ENCODE results near the gene ZNF227. TPM values are rescaled to one million over a fixed set of nuclear protein-coding genes. Genes with fewer than 3 reads are reported as not detected.

Gene ZNF227
- polyA plus RNA-seq, 1 donor (not counting 4 experiments of a cell fraction or from before 2014, with no cell fraction given), result 7.7 TPM

DNA sequence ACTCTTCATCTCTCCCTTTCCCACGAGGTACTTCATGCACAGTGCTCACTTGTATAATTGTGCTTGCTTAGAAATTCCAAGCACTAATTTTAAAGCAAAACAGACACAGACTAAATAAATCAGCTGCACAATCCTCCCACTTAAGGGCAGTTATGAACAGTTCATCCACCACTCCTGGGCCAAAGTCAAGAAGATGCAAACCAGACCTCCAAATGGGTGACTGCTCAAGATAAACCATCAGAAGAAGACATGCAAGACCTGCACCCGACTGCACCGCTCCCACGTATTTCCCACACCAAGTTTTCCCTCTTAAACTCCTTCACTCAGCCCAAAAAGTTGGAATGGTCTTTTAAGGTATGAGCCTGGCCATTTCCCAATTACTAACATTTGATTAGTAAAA lies 72.6 kb downstream of the ZNF227 start:
- FAIRE-seq, result no peak

More for the DNA sequence above, 72.6 kb downstream of the ZNF227 start:
- Histone ChIP-seq H3K36me3 (ENCODE audit: control insufficient read depth in 2 of 2, extremely low read depth in 1 of 2, insufficient read depth in 2 of 2, low read length in 2 of 2) (peaks cover 9 to 13% of the 10 kb centered on the region in 2 experiments), H4K20me1 (ENCODE audit: control insufficient read depth, extremely low read depth, insufficient read depth, low read length) (no peaks in the 10 kb centered on the region), H3K4me3 (ENCODE audit: control insufficient read depth in 2 of 3, extremely low read depth in 1 of 3, insufficient read depth in 2 of 3, low read depth in 1 of 3, low read length in 3 of 3) (no peak overlapping the region), H3K4me2 (ENCODE audit: control insufficient read depth, extremely low read depth, insufficient read depth, low read depth, low read length) (no peak overlapping the region), H2AFZ (ENCODE audit: control insufficient read depth, low read length) (no peak overlapping the region), H3K79me2 (ENCODE audit: control insufficient read depth, insufficient read depth, low read length) (no peaks in the 10 kb centered on the region), H3K27ac (ENCODE audit: control insufficient read depth, insufficient read depth, low read length) (no peak overlapping the region), H3K4me1 (ENCODE audit: control insufficient read depth, extremely low read depth, insufficient read depth, low read length) (peaks cover 17% of the 10 kb centered on the region), H3K9me1 (ENCODE audit: control insufficient read depth, extremely low read depth, insufficient read depth, low read length) (no peaks in the 10 kb centered on the region), H3K27me3 (ENCODE audit: control insufficient read depth, extremely low read depth, insufficient read depth, low read length) (no peaks in the 10 kb centered on the region), H3K9ac (ENCODE audit: control insufficient read depth, extremely low read depth, insufficient read depth, low read length) (no peak overlapping the region), H3K9me3 (ENCODE audit: control insufficient read depth, low read depth, low read length) (no peaks in the 10 kb centered on the region)
- no peak for DNase-seq (ENCODE audit: low read depth, low spot score)
- dilution Hi-C loops (cut with MboI; ENCODE audit: extremely low pct_ligation_motif_present, low sequenced_read_pairs), result no loop called here
- no peak for TF ChIP-seq EZH2 (IDR thresholded peaks at IDR 0.05; ENCODE audit: low read length)
- TF ChIP-seq, protein P1, sequence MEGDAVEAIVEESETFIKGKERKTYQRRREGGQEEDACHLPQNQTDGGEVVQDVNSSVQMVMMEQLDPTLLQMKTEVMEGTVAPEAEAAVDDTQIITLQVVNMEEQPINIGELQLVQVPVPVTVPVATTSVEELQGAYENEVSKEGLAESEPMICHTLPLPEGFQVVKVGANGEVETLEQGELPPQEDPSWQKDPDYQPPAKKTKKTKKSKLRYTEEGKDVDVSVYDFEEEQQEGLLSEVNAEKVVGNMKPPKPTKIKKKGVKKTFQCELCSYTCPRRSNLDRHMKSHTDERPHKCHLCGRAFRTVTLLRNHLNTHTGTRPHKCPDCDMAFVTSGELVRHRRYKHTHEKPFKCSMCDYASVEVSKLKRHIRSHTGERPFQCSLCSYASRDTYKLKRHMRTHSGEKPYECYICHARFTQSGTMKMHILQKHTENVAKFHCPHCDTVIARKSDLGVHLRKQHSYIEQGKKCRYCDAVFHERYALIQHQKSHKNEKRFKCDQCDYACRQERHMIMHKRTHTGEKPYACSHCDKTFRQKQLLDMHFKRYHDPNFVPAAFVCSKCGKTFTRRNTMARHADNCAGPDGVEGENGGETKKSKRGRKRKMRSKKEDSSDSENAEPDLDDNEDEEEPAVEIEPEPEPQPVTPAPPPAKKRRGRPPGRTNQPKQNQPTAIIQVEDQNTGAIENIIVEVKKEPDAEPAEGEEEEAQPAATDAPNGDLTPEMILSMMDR (optimal IDR thresholded peaks at IDR 0.05 in 1 of 3, IDR thresholded peaks at IDR 0.05 in 1 of 3, conservative IDR thresholded peaks at IDR 0.05 in 1 of 3; ENCODE audit: extremely low read depth in 1 of 3, insufficient read depth in 2 of 3, low read length in 3 of 3), result no peak

Other genes starting within 250 kb of the ZNF227 start
- 5.0 to 7.0 TPM (median 6.2 TPM) in 3 replicates for gene ZNF155, start 228.3 kb upstream of the ZNF227 start, polyA plus RNA-seq
- 1.5 to 2.9 TPM (median 2.4 TPM) in 3 replicates for gene ZNF230, start 209.6 kb upstream of the ZNF227 start, polyA plus RNA-seq
- gene ZNF222, start 187.2 kb upstream of the ZNF227 start, polyA plus RNA-seq, result 2.5 to 3.2 TPM (median 2.7 TPM) in 3 replicates
- gene ZNF223, start 160.5 kb upstream of the ZNF227 start, polyA plus RNA-seq, result 3.7 to 4.2 TPM (median 4.0 TPM) in 3 replicates
- 2.1 to 3.0 TPM (median 2.6 TPM) in 3 replicates for gene ZNF284, start 140.4 kb upstream of the ZNF227 start, polyA plus RNA-seq
- 9.8 to 17.5 TPM (median 16.5 TPM) in 3 replicates for gene ZNF224, start 118.2 kb upstream of the ZNF227 start, polyA plus RNA-seq
- gene ZNF225, start 99.1 kb upstream of the ZNF227 start, polyA plus RNA-seq, result 1.6 to 2.2 TPM (median 1.6 TPM) in 3 replicates
- gene ZNF234, start 71.0 kb upstream of the ZNF227 start, polyA plus RNA-seq, result 2.8 to 4.4 TPM (median 4.1 TPM) in 3 replicates
- gene ZNF226, start 47.4 kb upstream of the ZNF227 start, polyA plus RNA-seq, result 9.4 to 16.4 TPM (median 12.8 TPM) in 3 replicates
- 0.09 to 0.19 TPM (median 0.11 TPM) in 3 replicates for gene ZNF233, start 47.4 kb downstream of the ZNF227 start, polyA plus RNA-seq
- gene ZNF235, start 92.5 kb downstream of the ZNF227 start, polyA plus RNA-seq, result 3.7 to 6.1 TPM (median 5.7 TPM) in 3 replicates
- gene ZNF112, start 144.1 kb downstream of the ZNF227 start, polyA plus RNA-seq, result 1.9 to 4.6 TPM (median 4.0 TPM) in 3 replicates
- gene ZNF285, start 189.1 kb downstream of the ZNF227 start, polyA plus RNA-seq, result 1.1 to 1.7 TPM (median 1.6 TPM) in 3 replicates
- gene ZNF229, start 235.9 kb downstream of the ZNF227 start, polyA plus RNA-seq, result 4.8 to 6.7 TPM (median 5.9 TPM) in 3 replicates

All from keratinocyte (primary cell).